PC-9 (cell line): ENCODE measurements around the gene N4BP2L1. TPM values are rescaled to one million over a fixed set of nuclear protein-coding genes. Genes with fewer than 3 reads are reported as not detected.
A peak's percentile ranks its signal among the peaks of the same experiment; 100 is the strongest.

ENCODE experiments used
- BruUV-seq: library from RNA; stranded (reverse); fragments of 400-500 nt; replicated peaks from 2 replicates; lab custom pipeline; 2021; lab: Mats Ljungman, UMichigan
- CTCF ChIA-PET: fragments of 300-600 bp; sonication (Branson Sonifier 250); formaldehyde crosslinking; loops from one replicate; lab custom pipeline; 2022; ENCODE audit warnings: antibody characterized with exemption; lab: Charles Lee
- POLR2A ChIA-PET: fragments of 300-600 bp; sonication (Branson Sonifier 250); formaldehyde crosslinking; loops from one replicate; lab custom pipeline; 2022; ENCODE audit warnings: antibody characterized with exemption; ENCODE audit not compliant: unreplicated experiment; lab: Charles Lee
- DNase-seq, 2 experiments: peaks; one replicate each; pipeline versions ENCODE4 v3.0.0 to v3.0.0-alpha.2; 2015 to 2022; ENCODE audit warnings: mixed read lengths in 1 of 2
- H2AFZ ChIP-seq: fragments of 200-600 bp; sonication (generic); 2 replicates; pipeline ENCODE4 v1.8.1; 2017; ENCODE audit warnings: antibody characterized with exemption
- H3F3A ChIP-seq: fragments of 200-600 bp; sonication (generic); 2 replicates; pipeline ENCODE4 v1.8.1; 2017; ENCODE audit warnings: antibody characterized with exemption, mild to moderate bottlenecking, low read depth; ENCODE audit not compliant: insufficient read depth
- H3K27ac ChIP-seq: fragments of 200-600 bp; sonication (generic); 2 replicates; pipeline ENCODE4 v1.6.1; 2016; ENCODE audit warnings: mixed run types
- H3K27me3 ChIP-seq: fragments of 200-600 bp; sonication (generic); 2 replicates; pipeline ENCODE4 v1.6.1; 2016; ENCODE audit warnings: low read depth, mixed run types; ENCODE audit not compliant: insufficient read depth
- H3K36me3 ChIP-seq: fragments of 200-600 bp; sonication (generic); 2 replicates; pipeline ENCODE4 v1.6.1; 2016; ENCODE audit warnings: low read depth, mixed run types
- H3K4me1 ChIP-seq: fragments of 200-600 bp; sonication (generic); replicated peaks from 2 replicates; pipeline ENCODE4 v1.6.1; 2016; ENCODE audit warnings: mixed run types; ENCODE audit not compliant: insufficient read depth
- H3K4me2 ChIP-seq: fragments of 200-600 bp; sonication (generic); 2 replicates; pipeline ENCODE4 v1.6.1; 2017; ENCODE audit warnings: mixed run types
- H3K4me3 ChIP-seq: fragments of 200-600 bp; sonication (generic); 2 replicates; pipeline ENCODE4 v1.6.1; 2016; ENCODE audit warnings: mixed run types
- H3K79me2 ChIP-seq: fragments of 200-600 bp; sonication (generic); 2 replicates; pipeline ENCODE4 v1.6.1; 2017; ENCODE audit warnings: low read depth, mixed run types
- H3K9me2 ChIP-seq: fragments of 200-600 bp; sonication (generic); 2 replicates; pipeline ENCODE4 v1.8.1; 2017; ENCODE audit warnings: mild to moderate bottlenecking; ENCODE audit not compliant: insufficient read depth
- H3K9me3 ChIP-seq: fragments of 200-600 bp; sonication (generic); 2 replicates; pipeline ENCODE4 v1.8.1; 2016; ENCODE audit warnings: low read depth; ENCODE audit not compliant: insufficient read depth
- H4K20me1 ChIP-seq: fragments of 200-600 bp; sonication (generic); 2 replicates; pipeline ENCODE4 v1.8.1; 2017; ENCODE audit not compliant: insufficient read depth
- CTCF ChIP-seq: fragments of 200-600 bp; sonication (generic); conservative IDR thresholded peaks from 2 replicates; pipeline ENCODE4 v1.6.1; 2017; ENCODE audit warnings: mixed run types, antibody characterized with exemption, mild to moderate bottlenecking, moderate library complexity
- EZH2 ChIP-seq: fragments of 200-600 bp; sonication (generic); IDR thresholded peaks from 2 replicates; pipeline ENCODE4 v1.8.0; 2017; ENCODE audit warnings: antibody characterized with exemption, low read depth
- intact Hi-C: fragments of 100-400 bp; cut with micrococcal nuclease; formaldehyde crosslinking; loops from one replicate; pipeline ENCODE4 v1.10.0; 2022; ENCODE audit not compliant: unreplicated experiment
- total RNA-seq: library from RNA; stranded (reverse); gene quantifications from 2 replicates; pipeline ENCODE4 v1.2.3, GENCODE V29; 2021

The N4BP2L1 gene
- total RNA-seq, 1 experiment from 2014 or later, result 4.0 TPM

- ChIA-PET POLR2A (no interaction called here), CTCF (interaction anchor here (0.6 kb wide), 1 partner anchor 194 kb away, joined by 8 read pairs; no protein-coding TSS in a partner anchor)
- Histone ChIP-seq H2AFZ (no peak overlapping the region), H3K9me2 (no peaks in the 10 kb centered on the region), H3K4me2 (peak overlapping the region; percentile 23; the same call in 1 of the 2 replicates), H3K36me3 (no peaks in the 10 kb centered on the region), H3F3A (0 out of 2 replicates have a peak, but pooled peaks cover 3% of the 10 kb centered on the region), H3K79me2 (no peaks in the 10 kb centered on the region), H3K4me1 (peaks cover 17% of the 10 kb centered on the region), H3K27me3 (no peaks in the 10 kb centered on the region), H4K20me1 (no peaks in the 10 kb centered on the region), H3K4me3 (no peak overlapping the region), H3K9me3 (no peaks in the 10 kb centered on the region), H3K27ac (no peak overlapping the region)
- intact Hi-C loops, result no loop called here
- no peak for DNase-seq
- TF ChIP-seq EZH2 (no peak), CTCF (no peak)
- BruUV-seq, result no TSS peak
Measured at GRCh38 chr13:32474999-32475792, 47.3 kb upstream of the N4BP2L1 start.

GRCh38 chr13:32473650-32474049 lies 45.7 kb upstream of the N4BP2L1 start:
- DNase-seq, result no peak
- Histone ChIP-seq H3K4me1 (peaks cover 17% of the 10 kb centered on the region), H3K27ac (no peak overlapping the region), H3F3A (0 out of 2 replicates have a peak, but pooled peaks cover 3% of the 10 kb centered on the region), H3K9me2 (no peaks in the 10 kb centered on the region), H2AFZ (no peak overlapping the region), H3K36me3 (no peaks in the 10 kb centered on the region), H3K4me3 (no peak overlapping the region), H3K4me2 (no peak overlapping the region), H3K9me3 (no peaks in the 10 kb centered on the region), H3K79me2 (no peaks in the 10 kb centered on the region), H3K27me3 (no peaks in the 10 kb centered on the region), H4K20me1 (no peaks in the 10 kb centered on the region)
- BruUV-seq, result no TSS peak
- CTCF ChIA-PET, result no interaction called here
- POLR2A ChIA-PET, result no interaction called here
- no peak for TF ChIP-seq CTCF
- no peak for TF ChIP-seq EZH2
- intact Hi-C loops, result no loop called here

- CTCF ChIA-PET, result no interaction called here
- TF ChIP-seq CTCF, result no peak
- TF ChIP-seq EZH2, result no peak
- intact Hi-C loops, result no loop called here
Measured at GRCh38 chr13:32472194-32472621, 44.3 kb upstream of the N4BP2L1 start.

More at GRCh38 chr13:32472194-32472621, 44.3 kb upstream of the N4BP2L1 start:
- Histone ChIP-seq H3K4me2 (no peak overlapping the region), H3K27me3 (no peaks in the 10 kb centered on the region), H4K20me1 (no peaks in the 10 kb centered on the region), H3K4me3 (no peak overlapping the region), H3K27ac (no peak overlapping the region), H3K9me2 (no peaks in the 10 kb centered on the region), H2AFZ (no peak overlapping the region), H3K79me2 (no peaks in the 10 kb centered on the region), H3K9me3 (no peaks in the 10 kb centered on the region), H3K4me1 (peaks cover 17% of the 10 kb centered on the region), H3F3A (0 out of 2 replicates have a peak, but pooled peaks cover 4% of the 10 kb centered on the region), H3K36me3 (no peaks in the 10 kb centered on the region)
- POLR2A ChIA-PET, result no interaction called here
- BruUV-seq, result no TSS peak
- DNase-seq, result no peak
